Upper lobe of left lung (tissue), 4 donors: ENCODE results near the gene LINC00305.

Source experiments
- CTCF ChIP-seq, 6 experiments: fragments of 450-650 bp in 4 of 6; fragments of 200-600 bp in 2 of 6; sonication (generic) in 2 of 6; IDR thresholded peaks; one replicate each; pipeline ENCODE4 v1.5.1; 2016 to 2019; ENCODE audit warnings: antibody characterized with exemption in 6 of 6
- EP300 ChIP-seq, 4 donors: sonication (generic); formaldehyde crosslinking; IDR thresholded peaks; one replicate each; pipeline ENCODE4 v1.5.1; 2017; ENCODE audit warnings: antibody characterized with exemption in 4 of 4, control low read depth in 2 of 4
- POLR2A ChIP-seq, 4 donors: fragments of 450-650 bp; IDR thresholded peaks; one replicate each; pipeline ENCODE4 v1.5.1; 2016 to 2017; ENCODE audit warnings: antibody characterized with exemption in 4 of 4, mild to moderate bottlenecking in 2 of 4
- POLR2AphosphoS5 ChIP-seq, 2 donors: sonication (generic); formaldehyde crosslinking; IDR thresholded peaks; one replicate each; pipeline ENCODE4 v1.5.1; 2017; ENCODE audit warnings: antibody characterized with exemption in 2 of 2

- no peak for TF ChIP-seq CTCF (IDR thresholded peaks at IDR 0.05)
- TF ChIP-seq POLR2A (IDR thresholded peaks at IDR 0.05) = no peak
- no peak for TF ChIP-seq POLR2AphosphoS5 (IDR thresholded peaks at IDR 0.05)
- TF ChIP-seq EP300 (IDR thresholded peaks at IDR 0.05) = no peak
Measured at GRCh38 chr18:64032312-64032711, 116.6 kb downstream of the LINC00305 start.
